GM12874 (cell line): ENCODE results near the gene SPSB4.

Source experiments
- TF ChIP-seq, protein P1 (sequence below): IDR thresholded peaks from 2 replicates; pipeline ENCODE4 v1.5.1; 2011; ENCODE audit warnings: low read depth, mild to moderate bottlenecking, control low read depth, low read length, moderate library complexity; ENCODE audit not compliant: insufficient read depth

Gene SPSB4

DNA sequence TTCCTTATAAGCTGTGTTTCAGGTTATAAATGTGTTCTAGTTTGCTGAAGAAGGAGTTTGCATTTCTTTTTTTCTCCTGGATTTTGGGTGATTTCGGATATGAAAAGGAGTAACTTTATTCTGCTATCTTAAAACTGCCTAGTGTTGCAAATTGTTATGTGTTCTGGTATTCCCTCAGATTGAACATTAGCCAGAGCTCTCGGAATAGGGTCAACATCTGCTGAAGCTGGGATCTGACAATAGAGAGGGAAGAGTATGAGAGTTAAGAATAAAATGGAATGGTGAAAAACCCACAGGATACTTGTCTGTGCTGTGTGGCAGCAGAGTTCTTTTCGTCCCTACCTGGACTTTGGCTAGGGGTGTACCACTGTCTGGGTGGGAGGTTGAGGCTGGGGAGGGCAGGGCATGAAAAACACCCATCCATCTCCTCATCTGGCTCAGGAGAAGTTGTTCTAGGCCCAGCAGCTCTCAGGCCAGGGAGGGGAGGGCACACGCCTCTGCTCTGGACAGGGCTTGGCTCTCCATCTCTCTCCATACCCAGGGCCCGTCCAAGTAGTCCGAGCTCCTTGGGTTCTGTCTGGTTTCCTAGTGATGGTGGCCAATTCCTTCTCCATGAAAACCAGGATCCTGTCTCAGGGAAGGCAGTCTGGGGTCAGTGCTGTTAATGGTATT, 13.2 kb downstream of the SPSB4 start:
- TF ChIP-seq, protein P1, sequence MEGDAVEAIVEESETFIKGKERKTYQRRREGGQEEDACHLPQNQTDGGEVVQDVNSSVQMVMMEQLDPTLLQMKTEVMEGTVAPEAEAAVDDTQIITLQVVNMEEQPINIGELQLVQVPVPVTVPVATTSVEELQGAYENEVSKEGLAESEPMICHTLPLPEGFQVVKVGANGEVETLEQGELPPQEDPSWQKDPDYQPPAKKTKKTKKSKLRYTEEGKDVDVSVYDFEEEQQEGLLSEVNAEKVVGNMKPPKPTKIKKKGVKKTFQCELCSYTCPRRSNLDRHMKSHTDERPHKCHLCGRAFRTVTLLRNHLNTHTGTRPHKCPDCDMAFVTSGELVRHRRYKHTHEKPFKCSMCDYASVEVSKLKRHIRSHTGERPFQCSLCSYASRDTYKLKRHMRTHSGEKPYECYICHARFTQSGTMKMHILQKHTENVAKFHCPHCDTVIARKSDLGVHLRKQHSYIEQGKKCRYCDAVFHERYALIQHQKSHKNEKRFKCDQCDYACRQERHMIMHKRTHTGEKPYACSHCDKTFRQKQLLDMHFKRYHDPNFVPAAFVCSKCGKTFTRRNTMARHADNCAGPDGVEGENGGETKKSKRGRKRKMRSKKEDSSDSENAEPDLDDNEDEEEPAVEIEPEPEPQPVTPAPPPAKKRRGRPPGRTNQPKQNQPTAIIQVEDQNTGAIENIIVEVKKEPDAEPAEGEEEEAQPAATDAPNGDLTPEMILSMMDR: no peak

GRCh38 chr3:141065258-141065657, 14.1 kb downstream of the SPSB4 start:
- TF ChIP-seq, protein P1: no peak

DNA sequence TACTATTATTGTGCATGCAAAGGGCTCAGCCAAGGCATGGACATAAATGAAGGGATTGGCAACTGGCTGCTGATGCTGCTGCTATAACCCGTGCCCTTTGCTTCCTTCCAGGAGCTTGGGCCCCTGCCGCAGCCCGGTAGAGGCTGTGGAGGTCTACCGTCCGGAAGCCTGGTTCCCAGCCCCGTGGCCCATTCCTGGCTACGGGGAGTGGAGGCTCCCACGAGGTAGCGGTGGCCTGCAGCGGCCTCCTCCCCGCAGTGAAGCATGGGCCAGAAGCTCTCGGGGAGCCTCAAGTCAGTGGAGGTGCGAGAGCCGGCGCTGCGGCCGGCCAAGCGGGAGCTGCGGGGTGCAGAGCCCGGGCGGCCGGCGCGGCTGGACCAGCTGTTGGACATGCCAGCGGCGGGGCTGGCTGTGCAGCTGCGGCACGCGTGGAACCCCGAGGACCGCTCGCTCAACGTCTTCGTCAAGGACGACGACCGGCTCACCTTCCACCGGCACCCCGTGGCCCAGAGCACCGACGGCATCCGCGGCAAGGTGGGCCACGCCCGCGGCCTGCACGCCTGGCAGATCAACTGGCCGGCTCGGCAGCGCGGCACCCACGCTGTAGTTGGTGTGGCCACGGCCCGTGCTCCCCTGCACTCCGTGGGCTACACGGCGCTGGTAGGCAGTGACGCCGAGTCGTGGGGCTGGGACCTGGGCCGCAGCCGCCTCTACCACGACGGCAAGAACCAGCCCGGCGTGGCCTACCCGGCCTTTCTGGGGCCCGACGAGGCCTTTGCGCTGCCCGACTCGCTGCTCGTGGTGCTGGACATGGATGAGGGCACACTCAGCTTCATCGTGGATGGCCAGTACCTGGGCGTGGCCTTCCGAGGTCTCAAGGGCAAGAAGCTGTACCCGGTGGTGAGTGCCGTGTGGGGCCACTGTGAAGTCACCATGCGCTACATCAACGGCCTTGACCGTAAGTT, 15.0 kb downstream of the SPSB4 start:
- TF ChIP-seq, protein P1: no peak

DNA sequence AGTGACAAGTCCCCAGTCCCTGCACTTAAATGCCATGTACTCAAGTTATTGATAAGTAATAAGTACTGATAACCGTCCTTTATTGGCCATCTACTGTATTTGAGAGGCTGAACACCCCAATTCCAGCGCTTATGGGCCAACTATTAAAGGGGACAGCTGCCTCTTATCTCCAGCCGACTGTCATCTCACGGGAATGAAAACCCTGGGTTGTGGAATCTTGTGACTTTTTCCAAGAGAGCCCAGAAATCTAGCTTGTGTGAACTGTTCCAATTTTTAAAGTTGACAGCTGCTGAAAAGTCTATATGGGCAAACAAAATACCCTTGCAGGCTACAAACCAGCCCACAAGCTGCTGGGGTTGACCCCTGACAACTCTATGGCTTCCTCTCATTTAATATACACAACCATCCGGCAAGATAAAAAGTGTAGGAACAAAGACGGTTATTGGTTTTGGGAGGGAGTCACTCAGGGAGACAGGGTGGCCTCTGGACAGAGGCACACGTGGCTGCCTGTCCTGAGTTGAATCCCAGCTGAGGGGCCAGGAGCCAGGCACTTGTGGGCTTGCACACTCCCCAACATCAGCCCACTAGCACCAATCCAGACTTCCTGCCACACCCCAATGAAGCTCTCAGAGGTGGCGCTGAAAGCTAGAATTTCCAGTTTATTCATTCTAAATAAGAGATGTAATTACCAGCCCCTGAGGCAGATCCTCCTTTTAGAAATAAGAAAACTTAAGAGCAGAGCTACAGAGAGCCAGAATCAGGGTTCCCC, 16.2 kb downstream of the SPSB4 start:
- TF ChIP-seq, protein P1: no peak

- TF ChIP-seq, protein P1: no peak
These were observed 19.1 kb downstream of the SPSB4 start for GRCh38 chr3:141070229-141070628.

- TF ChIP-seq, protein P1: no peak
These were observed 19.7 kb downstream of the SPSB4 start for GRCh38 chr3:141070727-141071357.
